Activated CD4-positive, alpha-beta T cell treated with anti-CD3 and anti-CD28 coated beads, Interleukin-2, Interleukin-6, amounts not matched to agents 100 ng/mL and 50 ng/mL, durations not matched to agents 16 hours and 8 hours (primary cell): ENCODE results near the gene B4GALNT1.
A peak's percentile ranks its signal among the peaks of the same experiment; 100 is the strongest.

Source experiments
- DNase-seq: peaks from one replicate; pipeline ENCODE4 v3.0.0-alpha.2; 2020

B4GALNT1 gene

GRCh38 chr12:57583008-57583831 is 49.8 kb downstream of the B4GALNT1 start:
- peak; percentile 87 for DNase-seq

- no peak for DNase-seq
Observed at GRCh38 chr12:57582440-57582839, 50.6 kb downstream of the B4GALNT1 start.

GRCh38 chr12:57581802-57582201 is 51.2 kb downstream of the B4GALNT1 start:
- DNase-seq = no peak

- no peak for DNase-seq
Observed at GRCh38 chr12:57580466-57580795, 52.6 kb downstream of the B4GALNT1 start.

- DNase-seq = no peak
Observed at GRCh38 chr12:57579677-57580465, 53.1 kb downstream of the B4GALNT1 start.

- no peak for DNase-seq
Observed at GRCh38 chr12:57579011-57579410, 54.0 kb downstream of the B4GALNT1 start.

GRCh38 chr12:57577981-57578758 is 54.8 kb downstream of the B4GALNT1 start:
- no peak for DNase-seq

GRCh38 chr12:57576613-57577160 is 56.3 kb downstream of the B4GALNT1 start:
- DNase-seq = no peak
